HepG2 (cell line): ENCODE results near the gene STKLD1. TPM values are rescaled to one million over a fixed set of nuclear protein-coding genes. Genes with fewer than 3 reads are reported as not detected.

Experiments
- AGO1 ChIP-seq: fragments of 200-400 bp; formaldehyde crosslinking; IDR thresholded peaks from 2 replicates; pipeline ENCODE4 v1.6.1; 2017; ENCODE audit warnings: mild to moderate bottlenecking, low read depth, low read length, moderate library complexity; ENCODE audit not compliant: poor library complexity, severe bottlenecking
- ATRX ChIP-seq: sonication (generic); formaldehyde crosslinking; IDR thresholded peaks from 2 replicates; pipeline ENCODE4 v1.4.0; 2020; ENCODE audit warnings: missing genetic modification reagents, borderline replicate concordance
- EZH2 ChIP-seq: conservative IDR thresholded peaks from 2 replicates; pipeline ENCODE4 v1.6.1; 2012; ENCODE audit warnings: mild to moderate bottlenecking, low read depth, low read length, moderate library complexity
- KDM2A ChIP-seq: sonication (generic); formaldehyde crosslinking; IDR thresholded peaks from 2 replicates; pipeline ENCODE4 v1.4.0; 2020; ENCODE audit warnings: low read depth, missing genetic modification reagents, borderline replicate concordance
- PATZ1 ChIP-seq: sonication (generic); formaldehyde crosslinking; IDR thresholded peaks from 2 replicates; pipeline ENCODE4 v1.4.0; 2020; ENCODE audit warnings: missing genetic modification reagents
- SRSF4 ChIP-seq: fragments of 200-400 bp; formaldehyde crosslinking; IDR thresholded peaks from one replicate; pipeline ENCODE4 v1.6.1; 2018; ENCODE audit warnings: mild to moderate bottlenecking, low read depth, low read length, moderate library complexity; ENCODE audit not compliant: poor library complexity, severe bottlenecking
- TAF15 ChIP-seq: fragments of 200-400 bp; formaldehyde crosslinking; IDR thresholded peaks from one replicate; pipeline ENCODE4 v1.6.1; 2018; ENCODE audit warnings: mild to moderate bottlenecking, low read depth, low read length; ENCODE audit not compliant: poor library complexity, severe bottlenecking
- TEAD3 ChIP-seq: optimal IDR thresholded peaks from 2 replicates; pipeline ENCODE3; 2016; ENCODE audit warnings: borderline replicate concordance
- ZBTB44 ChIP-seq: sonication (generic); formaldehyde crosslinking; IDR thresholded peaks from 2 replicates; pipeline ENCODE4 v1.4.0; 2020; ENCODE audit warnings: missing genetic modification reagents
- ZBTB7A ChIP-seq: sonication (generic); formaldehyde crosslinking; IDR thresholded peaks from 2 replicates; pipeline ENCODE4 v1.8.0; 2022; ENCODE audit warnings: mild to moderate bottlenecking, missing genetic modification reagents
- ZNF234 ChIP-seq: sonication (generic); formaldehyde crosslinking; conservative IDR thresholded peaks from 2 replicates; pipeline ENCODE4 v1.5.1; 2020; ENCODE audit warnings: mild to moderate bottlenecking, missing genetic modification reagents
- ZNF329 ChIP-seq: sonication (generic); formaldehyde crosslinking; IDR thresholded peaks from 2 replicates; pipeline ENCODE4 v1.9.0; 2021; ENCODE audit warnings: low read depth, mild to moderate bottlenecking, missing genetic modification reagents
- ZNF549 ChIP-seq: sonication (generic); formaldehyde crosslinking; IDR thresholded peaks from 2 replicates; pipeline ENCODE4 v1.5.0; 2020; ENCODE audit warnings: missing genetic modification reagents
- ZNF644 ChIP-seq: IDR thresholded peaks from 2 replicates; pipeline ENCODE4 v1.6.1; 2016; ENCODE audit warnings: low read depth
- ZSCAN21 ChIP-seq: sonication (generic); formaldehyde crosslinking; IDR thresholded peaks from 2 replicates; pipeline ENCODE4 v1.8.0; 2022; ENCODE audit warnings: mild to moderate bottlenecking, missing genetic modification reagents, moderate library complexity, borderline replicate concordance
- polyA plus RNA-seq, 8 experiments: library from polyadenylated mRNA; depleted of rRNA in 3 of 8; stranded (reverse) in 7 of 8; unstranded in 1 of 8; fragments of >200 nt; fragmentation: Illumina TruSeq in 4 of 8; extraction: Trizol in 4 of 8; gene quantifications; 2 replicates each; pipeline versions ENCODE4 v1.2.1 to v1.2.3, GENCODE V29; 2011 to 2016; ENCODE audit warnings: low read depth in 4 of 8, missing spikeins in 1 of 8, mixed read lengths in 1 of 8; ENCODE audit not compliant: insufficient read depth in 1 of 8
- total RNA-seq, 5 experiments: library from RNA; depleted of rRNA; stranded (reverse); fragments of >200 nt; fragmentation: Illumina TruSeq; extraction: Trizol; gene quantifications; 2 replicates each; pipeline ENCODE4 v1.2.3, GENCODE V29; 2016; ENCODE audit warnings: low read depth in 1 of 5
- TF ChIP-seq, protein P1 (sequence below): sonication (generic); formaldehyde crosslinking; IDR thresholded peaks from 2 replicates; pipeline ENCODE4 v1.5.1; 2020; ENCODE audit warnings: mild to moderate bottlenecking, missing genetic modification reagents, moderate library complexity
- TF ChIP-seq, protein P2 (sequence below): sonication (generic); formaldehyde crosslinking; IDR thresholded peaks from 2 replicates; pipeline ENCODE4 v1.4.0; 2020; ENCODE audit warnings: missing genetic modification reagents, borderline replicate concordance

The STKLD1 gene
- total and polyA plus RNA-seq, 2 of the 13 experiments (the other 11 are each of a cell fraction or from before 2014, with no cell fraction given), result 1.5 to 2.2 TPM

GRCh38 chr9:133403766-133404453 is 27.7 kb downstream of the STKLD1 start (continued):
- TF ChIP-seq, protein P1, sequence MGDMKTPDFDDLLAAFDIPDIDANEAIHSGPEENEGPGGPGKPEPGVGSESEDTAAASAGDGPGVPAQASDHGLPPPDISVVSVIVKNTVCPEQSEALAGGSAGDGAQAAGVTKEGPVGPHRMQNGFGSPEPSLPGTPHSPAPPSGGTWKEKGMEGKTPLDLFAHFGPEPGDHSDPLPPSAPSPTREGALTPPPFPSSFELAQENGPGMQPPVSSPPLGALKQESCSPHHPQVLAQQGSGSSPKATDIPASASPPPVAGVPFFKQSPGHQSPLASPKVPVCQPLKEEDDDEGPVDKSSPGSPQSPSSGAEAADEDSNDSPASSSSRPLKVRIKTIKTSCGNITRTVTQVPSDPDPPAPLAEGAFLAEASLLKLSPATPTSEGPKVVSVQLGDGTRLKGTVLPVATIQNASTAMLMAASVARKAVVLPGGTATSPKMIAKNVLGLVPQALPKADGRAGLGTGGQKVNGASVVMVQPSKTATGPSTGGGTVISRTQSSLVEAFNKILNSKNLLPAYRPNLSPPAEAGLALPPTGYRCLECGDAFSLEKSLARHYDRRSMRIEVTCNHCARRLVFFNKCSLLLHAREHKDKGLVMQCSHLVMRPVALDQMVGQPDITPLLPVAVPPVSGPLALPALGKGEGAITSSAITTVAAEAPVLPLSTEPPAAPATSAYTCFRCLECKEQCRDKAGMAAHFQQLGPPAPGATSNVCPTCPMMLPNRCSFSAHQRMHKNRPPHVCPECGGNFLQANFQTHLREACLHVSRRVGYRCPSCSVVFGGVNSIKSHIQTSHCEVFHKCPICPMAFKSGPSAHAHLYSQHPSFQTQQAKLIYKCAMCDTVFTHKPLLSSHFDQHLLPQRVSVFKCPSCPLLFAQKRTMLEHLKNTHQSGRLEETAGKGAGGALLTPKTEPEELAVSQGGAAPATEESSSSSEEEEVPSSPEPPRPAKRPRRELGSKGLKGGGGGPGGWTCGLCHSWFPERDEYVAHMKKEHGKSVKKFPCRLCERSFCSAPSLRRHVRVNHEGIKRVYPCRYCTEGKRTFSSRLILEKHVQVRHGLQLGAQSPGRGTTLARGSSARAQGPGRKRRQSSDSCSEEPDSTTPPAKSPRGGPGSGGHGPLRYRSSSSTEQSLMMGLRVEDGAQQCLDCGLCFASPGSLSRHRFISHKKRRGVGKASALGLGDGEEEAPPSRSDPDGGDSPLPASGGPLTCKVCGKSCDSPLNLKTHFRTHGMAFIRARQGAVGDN, result peak; percentile 38
- TF ChIP-seq SRSF4 (no peak), ZBTB44 (CRISPR knock-in tag) (no peak), AGO1 (no peak), KDM2A (CRISPR knock-in tag) (peak; percentile 23; the same call in 1 of the 2 replicates), ATRX (no peak), ZNF329 (CRISPR knock-in tag) (no peak), TEAD3 (CRISPR knock-in tag) (no peak), ZNF644 (no peak), ZSCAN21 (CRISPR knock-in tag) (0 out of 2 replicates have a peak, but pooled peaks have one; percentile 30), TAF15 (no peak), EZH2 (no peak), ZNF549 (CRISPR knock-in tag) (no peak), ZNF234 (CRISPR knock-in tag) (no peak), ZBTB7A (CRISPR knock-in tag) (no peak), PATZ1 (peak; percentile 53; the same call in 1 of the 2 replicates)
- TF ChIP-seq, protein P2, sequence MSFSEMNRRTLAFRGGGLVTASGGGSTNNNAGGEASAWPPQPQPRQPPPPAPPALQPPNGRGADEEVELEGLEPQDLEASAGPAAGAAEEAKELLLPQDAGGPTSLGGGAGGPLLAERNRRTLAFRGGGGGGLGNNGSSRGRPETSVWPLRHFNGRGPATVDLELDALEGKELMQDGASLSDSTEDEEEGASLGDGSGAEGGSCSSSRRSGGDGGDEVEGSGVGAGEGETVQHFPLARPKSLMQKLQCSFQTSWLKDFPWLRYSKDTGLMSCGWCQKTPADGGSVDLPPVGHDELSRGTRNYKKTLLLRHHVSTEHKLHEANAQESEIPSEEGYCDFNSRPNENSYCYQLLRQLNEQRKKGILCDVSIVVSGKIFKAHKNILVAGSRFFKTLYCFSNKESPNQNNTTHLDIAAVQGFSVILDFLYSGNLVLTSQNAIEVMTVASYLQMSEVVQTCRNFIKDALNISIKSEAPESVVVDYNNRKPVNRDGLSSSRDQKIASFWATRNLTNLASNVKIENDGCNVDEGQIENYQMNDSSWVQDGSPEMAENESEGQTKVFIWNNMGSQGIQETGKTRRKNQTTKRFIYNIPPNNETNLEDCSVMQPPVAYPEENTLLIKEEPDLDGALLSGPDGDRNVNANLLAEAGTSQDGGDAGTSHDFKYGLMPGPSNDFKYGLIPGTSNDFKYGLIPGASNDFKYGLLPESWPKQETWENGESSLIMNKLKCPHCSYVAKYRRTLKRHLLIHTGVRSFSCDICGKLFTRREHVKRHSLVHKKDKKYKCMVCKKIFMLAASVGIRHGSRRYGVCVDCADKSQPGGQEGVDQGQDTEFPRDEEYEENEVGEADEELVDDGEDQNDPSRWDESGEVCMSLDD (CRISPR knock-in tag), result no peak
